ENCODE measurements around the gene ITGB3. TPM values are rescaled to one million over a fixed set of nuclear protein-coding genes. Genes with fewer than 3 reads are reported as not detected.

The ITGB3 gene
- total RNA-seq, 3 donors from 2014 or later (not counting 1 experiment from before 2014, with no cell fraction given) = 4.2 to 30.6 (median 11.6) TPM

DNA sequence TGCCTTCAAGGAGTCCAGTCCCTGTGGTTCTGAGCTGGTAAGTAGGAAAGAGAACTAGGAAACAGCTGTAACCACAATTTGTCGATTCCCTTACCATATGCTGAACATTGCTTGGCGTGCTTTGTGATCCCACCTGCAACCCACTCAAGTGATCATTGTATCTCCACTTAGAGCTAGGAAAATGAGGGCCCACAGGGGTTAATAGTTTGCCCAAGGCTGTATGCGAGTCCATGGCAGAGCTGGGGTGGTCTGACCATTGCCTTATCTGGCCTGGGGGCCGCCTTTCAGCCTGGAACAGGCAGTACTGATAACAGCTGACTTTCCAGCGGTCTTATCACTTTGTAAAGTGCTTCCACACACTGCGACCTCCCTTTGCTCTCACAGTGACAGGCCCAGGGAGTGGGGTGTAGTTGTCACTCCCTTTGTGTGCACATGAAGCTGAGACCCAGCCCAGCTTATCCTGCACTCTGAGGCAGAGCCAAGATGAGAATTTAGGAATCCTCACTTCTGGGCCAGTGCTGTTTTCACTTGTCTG, 34.7 kb upstream of the ITGB3 start:
- peak overlapping the region in 1 of 2 donors; percentile 87 for H3K27ac Mint-ChIP-seq
- Histone ChIP-seq H3K36me3 (ENCODE audit: control insufficient read depth, insufficient read depth, low read length) (no peaks in the 10 kb centered on the region), H3K27ac (ENCODE audit: low read length) (no peak overlapping the region), H3K4me3 (ENCODE audit: low read length) (no peak overlapping the region), H3K27me3 (ENCODE audit: control insufficient read depth, insufficient read depth, low read length) (no peaks in the 10 kb centered on the region), H3K9me3 (ENCODE audit: control insufficient read depth, insufficient read depth, low read length) (no peaks in the 10 kb centered on the region), H3K4me1 (ENCODE audit: control insufficient read depth, insufficient read depth, low read length) (peaks cover 52% of the 10 kb centered on the region)
- no peak for DNase-seq
- TF ChIP-seq, protein P1, sequence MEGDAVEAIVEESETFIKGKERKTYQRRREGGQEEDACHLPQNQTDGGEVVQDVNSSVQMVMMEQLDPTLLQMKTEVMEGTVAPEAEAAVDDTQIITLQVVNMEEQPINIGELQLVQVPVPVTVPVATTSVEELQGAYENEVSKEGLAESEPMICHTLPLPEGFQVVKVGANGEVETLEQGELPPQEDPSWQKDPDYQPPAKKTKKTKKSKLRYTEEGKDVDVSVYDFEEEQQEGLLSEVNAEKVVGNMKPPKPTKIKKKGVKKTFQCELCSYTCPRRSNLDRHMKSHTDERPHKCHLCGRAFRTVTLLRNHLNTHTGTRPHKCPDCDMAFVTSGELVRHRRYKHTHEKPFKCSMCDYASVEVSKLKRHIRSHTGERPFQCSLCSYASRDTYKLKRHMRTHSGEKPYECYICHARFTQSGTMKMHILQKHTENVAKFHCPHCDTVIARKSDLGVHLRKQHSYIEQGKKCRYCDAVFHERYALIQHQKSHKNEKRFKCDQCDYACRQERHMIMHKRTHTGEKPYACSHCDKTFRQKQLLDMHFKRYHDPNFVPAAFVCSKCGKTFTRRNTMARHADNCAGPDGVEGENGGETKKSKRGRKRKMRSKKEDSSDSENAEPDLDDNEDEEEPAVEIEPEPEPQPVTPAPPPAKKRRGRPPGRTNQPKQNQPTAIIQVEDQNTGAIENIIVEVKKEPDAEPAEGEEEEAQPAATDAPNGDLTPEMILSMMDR (IDR thresholded peaks at IDR 0.05) = no peak
- H3K4me3 Mint-ChIP-seq = no peak overlapping the region
- WGBS (ENCODE audit: insufficient coverage) = 35% methylated on average over 6 of the region's 6 CpGs
- H3K9me3 Mint-ChIP-seq = no peaks in the 10 kb centered on the region
- intact Hi-C loops (cut with micrococcal nuclease) = no loop called here
- H3K4me1 Mint-ChIP-seq = peaks cover 32 to 42% of the 10 kb centered on the region in 2 donors
- no peaks in the 10 kb centered on the region for H3K27me3 Mint-ChIP-seq (ENCODE audit: low read depth in 2 of 2)
- H3K36me3 Mint-ChIP-seq = no peaks in the 10 kb centered on the region
- ATAC-seq = no peak

DNA sequence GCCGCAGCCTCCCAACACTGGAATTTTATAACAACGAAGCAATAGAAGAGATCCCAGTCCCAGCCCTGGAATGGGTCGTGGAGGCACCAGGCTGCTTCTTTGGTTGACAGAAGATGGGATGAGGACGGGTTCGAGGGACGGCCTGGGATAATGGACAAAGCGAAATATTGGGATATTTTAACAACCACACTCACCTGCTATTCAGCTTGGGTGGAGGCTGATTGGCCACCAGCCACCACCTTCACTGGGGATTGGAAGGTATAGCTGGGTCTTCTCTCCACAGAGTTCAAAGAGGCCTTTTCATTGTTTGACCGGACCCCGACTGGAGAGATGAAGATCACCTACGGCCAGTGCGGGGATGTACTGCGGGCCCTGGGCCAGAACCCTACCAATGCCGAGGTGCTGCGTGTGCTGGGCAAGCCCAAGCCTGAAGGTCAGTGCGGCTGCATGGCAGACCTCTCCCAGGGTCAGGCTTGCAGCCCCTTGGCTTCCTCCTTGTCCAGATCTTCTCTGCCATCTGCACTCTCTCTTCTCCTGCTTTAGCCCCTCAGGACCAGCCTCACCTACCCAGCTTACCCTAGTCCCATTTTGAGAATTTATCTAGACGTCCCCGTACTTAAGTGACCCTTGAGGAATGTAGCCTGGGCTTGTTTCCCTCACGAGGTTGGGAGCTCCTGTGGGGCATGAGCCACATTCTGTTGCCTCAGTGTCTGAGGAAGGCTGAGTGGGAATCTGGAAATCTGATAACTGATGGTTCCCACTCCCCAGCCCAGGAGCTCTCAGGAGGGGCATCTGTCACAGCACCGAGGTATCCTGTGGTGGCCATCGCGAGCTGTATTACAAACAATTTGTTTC, 33.8 kb upstream of the ITGB3 start:
- Mint-ChIP-seq H3K27ac (peak overlapping the region; percentile 83 to 87), H3K4me1 (peaks cover 32 to 42% of the 10 kb centered on the region in 2 donors), H3K4me3 (peak overlapping the region; percentile 81), H3K36me3 (no peaks in the 10 kb centered on the region), H3K27me3 (ENCODE audit: low read depth in 2 of 2) (no peaks in the 10 kb centered on the region), H3K9me3 (no peaks in the 10 kb centered on the region)
- no peaks in the 10 kb centered on the region for H3K36me3 ChIP-seq (ENCODE audit: control insufficient read depth, insufficient read depth, low read length)
- WGBS (ENCODE audit: insufficient coverage) = 91% methylated on average over 18 of the region's 21 CpGs
- intact Hi-C loops (cut with micrococcal nuclease) = loop anchor here (1.0 kb wide), 1 partner anchor 16 kb away; no protein-coding TSS in a partner anchor
- H3K4me1 ChIP-seq (ENCODE audit: control insufficient read depth, insufficient read depth, low read length) = peaks cover 52% of the 10 kb centered on the region
- DNase-seq (no peak), ATAC-seq (no peak)
- no peak overlapping the region for H3K4me3 ChIP-seq (ENCODE audit: low read length)
- H3K27ac ChIP-seq (ENCODE audit: low read length) = peak overlapping the region; percentile 42
- TF ChIP-seq, protein P1 (IDR thresholded peaks at IDR 0.05) = no peak
- no peaks in the 10 kb centered on the region for H3K27me3 ChIP-seq (ENCODE audit: control insufficient read depth, insufficient read depth, low read length)
- no peaks in the 10 kb centered on the region for H3K9me3 ChIP-seq (ENCODE audit: control insufficient read depth, insufficient read depth, low read length)

DNA sequence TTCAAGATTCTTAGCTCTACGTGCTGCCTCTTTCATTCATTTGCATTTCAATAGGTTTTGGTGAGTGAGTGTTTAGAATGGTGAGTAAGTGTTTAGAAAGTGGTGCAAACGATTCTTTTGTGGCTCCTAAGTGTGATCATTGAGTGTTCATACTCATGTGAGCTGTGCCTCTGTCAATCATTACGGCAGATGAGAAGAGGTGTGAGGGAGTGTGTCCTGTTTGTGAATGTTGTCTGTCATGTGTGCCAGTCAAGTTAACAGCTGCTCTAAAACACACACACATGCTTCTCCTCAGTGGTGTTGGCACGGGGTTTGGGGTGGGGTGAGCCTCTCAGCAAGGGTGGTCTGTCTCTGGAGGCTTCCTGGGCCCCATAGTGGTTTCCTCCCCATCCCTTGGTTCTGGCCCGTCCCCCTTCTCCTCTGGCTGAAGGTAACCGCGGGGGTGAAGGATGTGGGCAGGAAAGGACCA, 33.1 kb upstream of the ITGB3 start:
- no peaks in the 10 kb centered on the region for H3K36me3 ChIP-seq (ENCODE audit: control insufficient read depth, insufficient read depth, low read length)
- no peaks in the 10 kb centered on the region for H3K9me3 Mint-ChIP-seq
- H3K9me3 ChIP-seq (ENCODE audit: control insufficient read depth, insufficient read depth, low read length) = no peaks in the 10 kb centered on the region
- peak overlapping the region; percentile 83 to 87 for H3K27ac Mint-ChIP-seq
- peak overlapping the region; percentile 42 for H3K27ac ChIP-seq (ENCODE audit: low read length)
- no peaks in the 10 kb centered on the region for H3K27me3 Mint-ChIP-seq (ENCODE audit: low read depth in 2 of 2)
- DNase-seq = peak; percentile 49 to 67
- WGBS (ENCODE audit: insufficient coverage) = 3% methylated on average over 4 of the region's 7 CpGs
- no peaks in the 10 kb centered on the region for H3K36me3 Mint-ChIP-seq
- intact Hi-C loops (cut with micrococcal nuclease) = loop anchor here (1.0 kb wide), 1 partner anchor 16 kb away; no protein-coding TSS in a partner anchor
- H3K4me1 ChIP-seq (ENCODE audit: control insufficient read depth, insufficient read depth, low read length) = peaks cover 52% of the 10 kb centered on the region
- H3K4me1 Mint-ChIP-seq = peaks cover 32 to 42% of the 10 kb centered on the region in 2 donors
- H3K27me3 ChIP-seq (ENCODE audit: control insufficient read depth, insufficient read depth, low read length) = no peaks in the 10 kb centered on the region
- peak; percentile 83 to 87 (median 86) for ATAC-seq
- H3K4me3 ChIP-seq (ENCODE audit: low read length) = no peak overlapping the region
- TF ChIP-seq, protein P1 (IDR thresholded peaks at IDR 0.05) = no peak
- H3K4me3 Mint-ChIP-seq = peak overlapping the region; percentile 81
